HepG2 (cell line): Measurements from ENCODE around the gene ZNF605. TPM values are rescaled to one million over a fixed set of nuclear protein-coding genes. Genes with fewer than 3 reads are reported as not detected.

Source experiments
- ATAC-seq: fragments of 200-7000 bp; cut with Tn5 transposase; 3 replicates; pipeline ENCODE4 v1.9.1; 2020; ENCODE audit warnings: mild to moderate bottlenecking, moderate library complexity
- BruUV-seq: library from RNA; stranded (reverse); fragments of 400-500 nt; replicated peaks from 2 replicates; lab custom pipeline; 2021; lab: Mats Ljungman, UMichigan
- CTCF ChIA-PET: fragments of 300-600 bp; formaldehyde crosslinking; extraction: SDS; loops from one replicate; lab custom pipeline; 2021; ENCODE audit warnings: low total read pairs, inconsistent platforms, low intra/inter-chr PET ratio; lab: Yijun Ruan, JAX
- POLR2A ChIA-PET: fragments of 350-600 bp; sonication (Branson Sonifier 250); formaldehyde crosslinking; loops from one replicate; lab custom pipeline; 2020; ENCODE audit warnings: antibody characterized with exemption, inconsistent platforms; lab: Yijun Ruan, JAX
- DNase-seq: peaks from one replicate; pipeline ENCODE4 v3.0.0-alpha.2; 2015; ENCODE audit warnings: low spot score
- FAIRE-seq: peaks from 3 replicates; lab custom pipeline; 2011; peaks lifted over from hg19 to GRCh38; lab: Jason Lieb, UNC
- H2AFZ ChIP-seq: one replicate; pipeline ENCODE4 v1.6.1; 2011; ENCODE audit warnings: low read length, inconsistent platforms
- H3K27ac ChIP-seq: fragments of 300-600 bp; 3 replicates; pipeline ENCODE4 v1.8.0; 2011; ENCODE audit warnings: mixed run types, mild to moderate bottlenecking, mixed read lengths, low read length, inconsistent platforms; ENCODE audit not compliant: insufficient read depth; ENCODE audit errors: extremely low read length
- H3K27me3 ChIP-seq, 2 experiments: fragments of 200-600 bp in 1 of 2; 2 replicates in 1 of 2; 3 replicates in 1 of 2; pipeline versions ENCODE4 v1.6.0 to v1.8.0; 2011; ENCODE audit warnings: low read length in 2 of 2, mild to moderate bottlenecking in 2 of 2, moderate library complexity in 2 of 2, inconsistent platforms in 1 of 2; ENCODE audit not compliant: insufficient read depth in 2 of 2, control insufficient read depth in 1 of 2
- H3K36me3 ChIP-seq, 2 experiments: fragments of 200-600 bp in 1 of 2; replicated peaks in 1 of 2; 2 replicates in 1 of 2; 3 replicates in 1 of 2; pipeline versions ENCODE4 v1.5.1 to v1.8.0; 2011; ENCODE audit warnings: low read length in 2 of 2, inconsistent platforms in 1 of 2; ENCODE audit not compliant: insufficient read depth in 2 of 2, control insufficient read depth in 1 of 2
- H3K4me1 ChIP-seq: 2 replicates; pipeline ENCODE4 v1.5.1; 2012; ENCODE audit warnings: low read length, inconsistent platforms; ENCODE audit not compliant: insufficient read depth
- H3K4me2 ChIP-seq: 2 replicates; pipeline ENCODE4 v1.6.0; 2011; ENCODE audit warnings: low read depth, low read length, inconsistent platforms
- H3K4me3 ChIP-seq, 3 experiments: fragments of 200-600 bp in 1 of 3; sonication (generic), shearing (Covaris generic) in 1 of 3; replicated peaks in 1 of 3; 2 replicates each; pipeline ENCODE4 v1.5.1; 2011 to 2016; ENCODE audit warnings: low read length in 3 of 3, inconsistent platforms in 2 of 3, low read depth in 2 of 3, mild to moderate bottlenecking in 2 of 3, control low read depth in 1 of 3, mixed read lengths in 1 of 3; ENCODE audit not compliant: insufficient read depth in 1 of 3
- H3K79me2 ChIP-seq: one replicate; pipeline ENCODE4 v1.6.1; 2011; ENCODE audit warnings: low read length, inconsistent platforms; ENCODE audit not compliant: insufficient read depth
- H3K9ac ChIP-seq: 2 replicates; pipeline ENCODE4 v1.6.0; 2011; ENCODE audit warnings: mild to moderate bottlenecking, low read depth, low read length, inconsistent platforms; ENCODE audit not compliant: insufficient read depth
- H3K9me3 ChIP-seq: 2 replicates; pipeline ENCODE4 v1.5.1; 2012; ENCODE audit warnings: mild to moderate bottlenecking, low read length
- H4K20me1 ChIP-seq: 2 replicates; pipeline ENCODE4 v1.6.0; 2011; ENCODE audit warnings: inconsistent platforms, mild to moderate bottlenecking, low read length, moderate library complexity; ENCODE audit not compliant: insufficient read depth
- ATF7 ChIP-seq, 2 experiments: fragments of 450-650 bp in 1 of 2; sonication (generic) in 1 of 2; formaldehyde crosslinking in 1 of 2; IDR thresholded peaks; 2 replicates each; pipeline versions ENCODE4 v1.4.0 to v1.6.1; 2016 to 2020; ENCODE audit warnings: antibody characterized with exemption in 1 of 2, mild to moderate bottlenecking in 1 of 2, missing genetic modification reagents in 1 of 2
- BRCA1 ChIP-seq: sonication (generic); formaldehyde crosslinking; IDR thresholded peaks from 2 replicates; pipeline ENCODE4 v1.4.0; 2020; ENCODE audit warnings: missing genetic modification reagents
- IKZF1 ChIP-seq: fragments of 450-650 bp; IDR thresholded peaks from 2 replicates; pipeline ENCODE4 v1.7.1; 2016
- JUND ChIP-seq: sonication (generic); formaldehyde crosslinking; IDR thresholded peaks from 2 replicates; pipeline ENCODE4 v1.8.0; 2022; ENCODE audit warnings: mild to moderate bottlenecking, missing genetic modification reagents
- LCORL ChIP-seq, 2 experiments: fragments of 450-650 bp in 1 of 2; sonication (generic) in 1 of 2; formaldehyde crosslinking in 1 of 2; IDR thresholded peaks; 2 replicates each; pipeline versions ENCODE4 v1.5.0 to v1.6.1; 2017 to 2020; ENCODE audit warnings: antibody characterized with exemption in 1 of 2, missing genetic modification reagents in 1 of 2
- MTA3 ChIP-seq: sonication (generic); formaldehyde crosslinking; IDR thresholded peaks from 2 replicates; pipeline ENCODE4 v1.4.0; 2020; ENCODE audit warnings: missing genetic modification reagents
- PHB2 ChIP-seq: fragments of 450-650 bp; IDR thresholded peaks from 2 replicates; pipeline ENCODE4 v1.6.1; 2018; ENCODE audit not compliant: partially characterized antibody
- PRMT3 ChIP-seq: sonication (generic); formaldehyde crosslinking; IDR thresholded peaks from 2 replicates; pipeline ENCODE4 v1.8.1; 2022; ENCODE audit warnings: low read depth, mild to moderate bottlenecking, moderate library complexity, missing genetic modification reagents, borderline replicate concordance
- SOX6 ChIP-seq, 2 experiments: fragments of 450-650 bp in 1 of 2; sonication (generic) in 1 of 2; formaldehyde crosslinking in 1 of 2; IDR thresholded peaks; 2 replicates each; pipeline versions ENCODE4 v1.4.0 to v1.6.1; 2017 to 2020; ENCODE audit warnings: antibody characterized with exemption in 1 of 2, mild to moderate bottlenecking in 1 of 2, missing genetic modification reagents in 1 of 2
- SSRP1 ChIP-seq: IDR thresholded peaks from 2 replicates; pipeline ENCODE4 v1.6.1; 2016; ENCODE audit warnings: control low read depth
- TARDBP ChIP-seq: sonication (generic); formaldehyde crosslinking; IDR thresholded peaks from 2 replicates; pipeline ENCODE4 v1.8.0; 2022; ENCODE audit warnings: mild to moderate bottlenecking, missing genetic modification reagents
- TRIM22 ChIP-seq: fragments of 450-650 bp; IDR thresholded peaks from 2 replicates; pipeline ENCODE4 v1.6.1; 2017
- XBP1 ChIP-seq: sonication (generic); formaldehyde crosslinking; IDR thresholded peaks from 2 replicates; pipeline ENCODE4 v1.5.0; 2020; ENCODE audit warnings: missing genetic modification reagents
- ZBTB7A ChIP-seq: sonication (generic); formaldehyde crosslinking; IDR thresholded peaks from 2 replicates; pipeline ENCODE4 v1.8.0; 2022; ENCODE audit warnings: mild to moderate bottlenecking, missing genetic modification reagents
- ZNF619 ChIP-seq: sonication (generic); formaldehyde crosslinking; IDR thresholded peaks from 2 replicates; pipeline ENCODE4 v1.4.0; 2020; ENCODE audit warnings: mild to moderate bottlenecking, missing genetic modification reagents
- WGBS: methylation state at CpG from one replicate; pipeline ENCODE4 v1.1.6; 2017; ENCODE audit warnings: low lambda C conversion rate; 5-methylcytosine and 5-hydroxymethylcytosine counted together
- in situ Hi-C: cut with HindIII; loops from 2 replicates; pipeline ENCODE4 v1.10.0; 2017; ENCODE audit warnings: low pct_unique_long_range_greater_than_20kb; ENCODE audit not compliant: extremely low pct_ligation_motif_present
- intact Hi-C: fragments of 100-400 bp; cut with micrococcal nuclease; formaldehyde crosslinking; loops from one replicate; pipeline ENCODE4 v1.10.0; 2022; ENCODE audit not compliant: unreplicated experiment
- polyA plus RNA-seq, 8 experiments: library from polyadenylated mRNA; depleted of rRNA in 3 of 8; stranded (reverse) in 7 of 8; unstranded in 1 of 8; fragments of >200 nt; fragmentation: Illumina TruSeq in 4 of 8; extraction: Trizol in 4 of 8; gene quantifications; 2 replicates each; pipeline versions ENCODE4 v1.2.1 to v1.2.3, GENCODE V29; 2011 to 2016; ENCODE audit warnings: low read depth in 4 of 8, missing spikeins in 1 of 8, mixed read lengths in 1 of 8; ENCODE audit not compliant: insufficient read depth in 1 of 8
- total RNA-seq, 5 experiments: library from RNA; depleted of rRNA; stranded (reverse); fragments of >200 nt; fragmentation: Illumina TruSeq; extraction: Trizol; gene quantifications; 2 replicates each; pipeline ENCODE4 v1.2.3, GENCODE V29; 2016; ENCODE audit warnings: low read depth in 1 of 5
- TF ChIP-seq, protein P1 (sequence below): sonication (generic); formaldehyde crosslinking; IDR thresholded peaks from 2 replicates; pipeline ENCODE4 v1.5.0; 2020; ENCODE audit warnings: missing genetic modification reagents
- TF ChIP-seq, protein P2 (sequence below), 2 experiments: sonication (generic) in 1 of 2; formaldehyde crosslinking in 1 of 2; IDR thresholded peaks; 2 replicates each; pipeline versions ENCODE4 v1.5.1 to v1.6.1; 2011 to 2020; ENCODE audit warnings: borderline replicate concordance in 1 of 2, low read depth in 1 of 2, low read length in 1 of 2, mild to moderate bottlenecking in 1 of 2, missing genetic modification reagents in 1 of 2, moderate library complexity in 1 of 2

ZNF605 gene
- total and polyA plus RNA-seq, 2 of the 13 experiments (the other 11 are each of a cell fraction or from before 2014, with no cell fraction given), result 6.7 to 6.8 TPM

GRCh38 chr12:132951649-132952048, 4.5 kb downstream of the ZNF605 start (continued):
- TF ChIP-seq TRIM22 (peak; percentile 32; the same call in 1 of the 2 replicates), IKZF1 (0 out of 2 replicates have a peak, but pooled peaks have one; percentile 46), PHB2 (peak; percentile 49), LCORL (IDR thresholded peaks at IDR 0.05) (peak; percentile 55; the same call in 1 of the 2 replicates), LCORL (CRISPR knock-in tag; IDR thresholded peaks at IDR 0.05) (no peak), MTA3 (CRISPR knock-in tag) (no peak), ATF7 (IDR thresholded peaks at IDR 0.05) (peak; percentile 36; the same call in 1 of the 2 replicates), ATF7 (CRISPR knock-in tag; IDR thresholded peaks at IDR 0.05) (no peak), BRCA1 (no peak), ZNF619 (CRISPR knock-in tag) (no peak)
- TF ChIP-seq, protein P1, sequence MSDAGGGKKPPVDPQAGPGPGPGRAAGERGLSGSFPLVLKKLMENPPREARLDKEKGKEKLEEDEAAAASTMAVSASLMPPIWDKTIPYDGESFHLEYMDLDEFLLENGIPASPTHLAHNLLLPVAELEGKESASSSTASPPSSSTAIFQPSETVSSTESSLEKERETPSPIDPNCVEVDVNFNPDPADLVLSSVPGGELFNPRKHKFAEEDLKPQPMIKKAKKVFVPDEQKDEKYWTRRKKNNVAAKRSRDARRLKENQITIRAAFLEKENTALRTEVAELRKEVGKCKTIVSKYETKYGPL (CRISPR knock-in tag), result no peak
- TF ChIP-seq, all 625 proteins: peak for 13

- peak; percentile 61 for FAIRE-seq
Measured at GRCh38 chr12:132950844-132951535, 5.1 kb downstream of the ZNF605 start.

More at GRCh38 chr12:132950844-132951535, 5.1 kb downstream of the ZNF605 start:
- Histone ChIP-seq H3K9me3 (peaks cover 80% of the 10 kb centered on the region), H3K36me3 (peaks cover 4 to 12% of the 10 kb centered on the region in 2 experiments; a peak in 4 of 5 replicates), H3K27ac (no peak overlapping the region), H2AFZ (no peak overlapping the region), H3K4me3 (no peak overlapping the region), H3K27me3 (no peaks in the 10 kb centered on the region; a peak in 1 of 5 replicates), H3K4me2 (no peak overlapping the region), H3K79me2 (peaks cover 14% of the 10 kb centered on the region), H3K9ac (no peak overlapping the region), H4K20me1 (no peaks in the 10 kb centered on the region), H3K4me1 (peaks cover 22% of the 10 kb centered on the region)
- ATAC-seq (no peak), DNase-seq (no peak)
- 98% methylated on average over 27 of the region's 27 CpGs for WGBS
- peak; percentile 18; the same call in 1 of the 2 replicates for TF ChIP-seq JUND (CRISPR knock-in tag)
- peak; percentile 65 for TF ChIP-seq TARDBP (CRISPR knock-in tag)
- no peak for TF ChIP-seq SSRP1 (CRISPR knock-in tag)
- TF ChIP-seq ZBTB7A, result 0 out of 2 replicates have a peak, but pooled peaks have one; percentile 32
- TF ChIP-seq, protein P2, sequence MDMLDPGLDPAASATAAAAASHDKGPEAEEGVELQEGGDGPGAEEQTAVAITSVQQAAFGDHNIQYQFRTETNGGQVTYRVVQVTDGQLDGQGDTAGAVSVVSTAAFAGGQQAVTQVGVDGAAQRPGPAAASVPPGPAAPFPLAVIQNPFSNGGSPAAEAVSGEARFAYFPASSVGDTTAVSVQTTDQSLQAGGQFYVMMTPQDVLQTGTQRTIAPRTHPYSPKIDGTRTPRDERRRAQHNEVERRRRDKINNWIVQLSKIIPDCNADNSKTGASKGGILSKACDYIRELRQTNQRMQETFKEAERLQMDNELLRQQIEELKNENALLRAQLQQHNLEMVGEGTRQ (IDR thresholded peaks at IDR 0.05; ENCODE audit: low read depth, low read length), result 0 out of 2 replicates have a peak, but pooled peaks have one; percentile 1
- TF ChIP-seq, protein P2 (CRISPR knock-in tag; IDR thresholded peaks at IDR 0.05; ENCODE audit: borderline replicate concordance), result no peak
- TF ChIP-seq SOX6 (IDR thresholded peaks at IDR 0.05), result 0 out of 2 replicates have a peak, but pooled peaks have one; percentile 3
- no peak for TF ChIP-seq SOX6 (CRISPR knock-in tag; IDR thresholded peaks at IDR 0.05)
- no peak for TF ChIP-seq XBP1
- TF ChIP-seq PRMT3 (CRISPR knock-in tag), result 0 out of 2 replicates have a peak, but pooled peaks have one; percentile 42
- ChIA-PET POLR2A (no interaction called here), CTCF (no interaction called here)
- in situ Hi-C loops, result no loop called here
- intact Hi-C loops, result no loop called here
- BruUV-seq, result no TSS peak
